Esophagus squamous epithelium (tissue), 5 donors: ENCODE data around the gene RNF8. TPM values are rescaled to one million over a fixed set of nuclear protein-coding genes. Genes with fewer than 3 reads are reported as not detected.
"Not testable (repeated sequence)": the region's sequence is repeated elsewhere in the genome, so short reads cannot be mapped to it uniquely, and the experiment has no call there.

ENCODE experiments used
- DNase-seq: peaks from one replicate; lab custom pipeline; 2025; lab: John Stamatoyannopoulos, UW
- H3K27ac ChIP-seq, 4 donors: fragments of 200-600 bp; sonication (generic); one replicate each; pipeline ENCODE4 v1.5.1; 2016 to 2019; ENCODE audit warnings: mild to moderate bottlenecking in 1 of 4
- H3K27me3 ChIP-seq, 4 donors: fragments of 200-600 bp; sonication (generic); 1 replicate in 3 of 4; 2 replicates in 1 of 4; pipeline versions ENCODE4 v1.5.1 to v1.6.0; 2017 to 2021; ENCODE audit warnings: antibody characterized with exemption in 1 of 4
- H3K36me3 ChIP-seq, 3 donors: fragments of 200-600 bp; sonication (generic); one replicate each; pipeline ENCODE4 v1.5.1; 2016 to 2019
- H3K4me1 ChIP-seq, 3 donors: fragments of 200-600 bp; sonication (generic); one replicate each; pipeline ENCODE4 v1.5.1; 2017 to 2019
- H3K4me3 ChIP-seq, 4 donors: fragments of 200-600 bp; sonication (generic); 1 replicate in 3 of 4; 2 replicates in 1 of 4; pipeline ENCODE4 v1.5.1; 2016 to 2019; ENCODE audit warnings: mild to moderate bottlenecking in 2 of 4, moderate library complexity in 1 of 4
- H3K9me3 ChIP-seq, 3 donors: fragments of 200-600 bp; sonication (generic); one replicate each; pipeline ENCODE4 v1.5.1; 2016 to 2019
- CTCF ChIP-seq, 6 experiments: fragments of 450-650 bp in 4 of 6; fragments of 200-600 bp in 2 of 6; sonication (generic) in 2 of 6; IDR thresholded peaks; one replicate each; pipeline ENCODE4 v1.5.1; 2016 to 2019; ENCODE audit warnings: antibody characterized with exemption in 6 of 6, mild to moderate bottlenecking in 4 of 6, moderate library complexity in 4 of 6
- POLR2A ChIP-seq, 4 donors: fragments of 450-650 bp; IDR thresholded peaks; one replicate each; pipeline ENCODE4 v1.6.1; 2017; ENCODE audit warnings: antibody characterized with exemption in 4 of 4, mild to moderate bottlenecking in 4 of 4, moderate library complexity in 3 of 4
- WGBS, 2 donors: methylation state at CpG; one replicate each; pipeline ENCODE4 v1.1.5; 2018; 5-methylcytosine and 5-hydroxymethylcytosine counted together
- intact Hi-C: fragments of 100-400 bp; cut with DNase I; formaldehyde crosslinking; loops from one replicate; pipeline ENCODE4 v1.15.0; 2022
- total RNA-seq, 4 donors: library from RNA; depleted of rRNA; stranded (reverse); fragments of >200 nt; gene quantifications; one replicate each; pipeline ENCODE4 v1.1.0, GENCODE V29; 2016
- donor health status: DM: yes; HTN: yes; CAD: no.

Gene RNF8
- total RNA-seq, 4 donors from 2014 or later: 17.2 to 24.0 (median 19.7) TPM

GRCh38 chr6:37321516-37322415 lies 32.0 kb upstream of the RNF8 start:
- Histone ChIP-seq H3K9me3 (no peaks in the 10 kb centered on the region), H3K27me3 (no peaks in the 10 kb centered on the region), H3K4me1 (peaks cover 0 to 70% (median 9%) of the 10 kb centered on the region in 3 donors), H3K36me3 (peaks cover 4 to 61% (median 4%) of the 10 kb centered on the region in 3 donors), H3K4me3 (no peak overlapping the region), H3K27ac (peak overlapping the region in 3 of 4 donors; percentile 52 to 77 (median 75))
- 72 to 88% methylated on average over 7 to 8 of the region's 8 CpGs for WGBS, 2 donors
- no peak for TF ChIP-seq CTCF (IDR thresholded peaks at IDR 0.05)
- TF ChIP-seq POLR2A (IDR thresholded peaks at IDR 0.05): no peak
- intact Hi-C loops: no loop called here
- no peak for DNase-seq

GRCh38 chr6:37323580-37323979 lies 30.2 kb upstream of the RNF8 start:
- Histone ChIP-seq H3K4me3 (no peak overlapping the region), H3K27me3 (no peaks in the 10 kb centered on the region), H3K36me3 (peaks cover 0 to 43% (median 0%) of the 10 kb centered on the region in 3 donors), H3K27ac (peak overlapping the region in 3 of 4 donors; percentile 12 to 77 (median 46)), H3K4me1 (peaks cover 0 to 67% (median 6%) of the 10 kb centered on the region in 3 donors), H3K9me3 (no peaks in the 10 kb centered on the region)
- intact Hi-C loops: no loop called here
- no peak for DNase-seq
- TF ChIP-seq CTCF (IDR thresholded peaks at IDR 0.05) (no peak), POLR2A (IDR thresholded peaks at IDR 0.05) (no peak)
- WGBS, 2 donors: 24 to 33% methylated on average over 2 to 3 of the region's 3 CpGs

DNA sequence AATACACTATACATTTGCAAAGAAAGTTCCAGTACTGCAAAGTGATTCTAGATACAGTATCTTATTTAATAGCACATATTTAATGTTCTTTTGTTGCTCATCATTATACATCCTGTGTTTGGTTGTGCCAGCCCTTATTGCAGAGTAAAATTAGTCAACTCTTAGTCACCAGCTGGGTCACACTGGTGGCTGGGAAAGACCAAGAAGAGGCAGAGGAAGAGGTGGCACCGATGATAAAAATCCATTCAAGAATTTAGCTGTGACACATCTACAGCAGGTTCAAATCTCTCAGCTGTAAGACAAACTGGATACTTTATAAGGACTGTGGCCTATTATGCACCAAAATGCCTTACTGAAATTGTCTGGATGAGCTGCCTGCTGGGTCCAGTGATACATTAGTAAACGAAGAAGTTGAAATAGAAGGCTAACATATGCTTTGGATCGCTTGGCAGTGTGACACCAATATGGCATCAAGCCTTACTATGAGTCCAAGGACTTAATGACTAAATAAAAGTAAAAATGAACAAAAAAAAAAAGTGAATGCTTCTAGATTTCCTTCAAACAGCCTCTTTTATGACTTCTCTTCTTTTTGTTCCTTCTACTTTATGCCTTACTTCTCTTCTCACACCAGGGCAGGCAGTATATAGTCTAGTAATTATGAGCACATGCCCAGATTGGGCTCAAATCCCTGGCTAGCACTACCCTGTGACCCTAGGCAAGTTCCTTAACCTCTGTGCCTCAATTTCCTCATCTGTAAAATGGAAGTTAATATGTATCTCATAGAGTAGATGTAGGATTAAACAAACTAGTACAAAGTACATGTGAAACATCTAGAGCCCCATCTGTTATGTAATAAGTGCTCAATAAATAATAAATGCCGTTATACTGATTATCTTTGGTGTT lies 29.4 kb upstream of the RNF8 start:
- Histone ChIP-seq H3K4me3 (no peak overlapping the region), H3K36me3 (peaks cover 0 to 35% (median 0%) of the 10 kb centered on the region in 3 donors), H3K27me3 (no peaks in the 10 kb centered on the region), H3K9me3 (no peaks in the 10 kb centered on the region), H3K27ac (peak overlapping the region in 3 of 4 donors; percentile 20 to 77 (median 46)), H3K4me1 (peaks cover 0 to 59% (median 4%) of the 10 kb centered on the region in 3 donors)
- 34 to 38% methylated on average over 4 of the region's 4 CpGs for WGBS, 2 donors
- intact Hi-C loops: no loop called here
- no peak for DNase-seq
- TF ChIP-seq POLR2A (IDR thresholded peaks at IDR 0.05): no peak

DNA sequence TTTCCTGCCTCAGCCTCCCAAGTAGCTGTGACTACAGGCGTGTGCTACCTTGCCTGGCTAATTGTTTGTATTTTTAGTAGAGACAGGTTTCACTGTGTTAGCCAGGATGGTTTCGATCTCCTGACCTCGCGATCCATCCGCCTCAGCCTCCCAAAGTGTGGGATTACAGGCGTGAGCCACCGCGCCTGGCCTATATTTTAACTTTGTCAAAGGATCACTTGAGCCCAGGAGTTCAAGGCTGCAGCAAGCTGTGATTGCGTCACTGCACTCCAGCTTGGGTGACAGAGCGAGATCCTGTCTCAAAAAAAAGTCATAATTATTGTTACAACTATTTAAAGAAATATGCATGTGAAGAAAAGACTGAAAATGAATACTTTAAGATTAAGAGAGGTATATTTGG lies 23.4 kb upstream of the RNF8 start:
- H3K9me3 ChIP-seq, intact Hi-C loops: not testable (repeated sequence)
- 89 to 97% methylated on average over 9 of the region's 10 CpGs for WGBS, 2 donors

GRCh38 chr6:37331047-37331446 lies 22.7 kb upstream of the RNF8 start:
- no peaks in the 10 kb centered on the region for H3K4me1 ChIP-seq
- peaks cover 0 to 41% (median 8%) of the 10 kb centered on the region in 3 donors for H3K36me3 ChIP-seq
- intact Hi-C loops: no loop called here
- H3K27ac ChIP-seq: no peak overlapping the region
- 93 to 96% methylated on average over 9 to 13 of the region's 13 CpGs for WGBS, 2 donors
- no peak for DNase-seq
- no peaks in the 10 kb centered on the region for H3K27me3 ChIP-seq
- H3K4me3 ChIP-seq: no peak overlapping the region
- no peaks in the 10 kb centered on the region for H3K9me3 ChIP-seq
- TF ChIP-seq POLR2A (IDR thresholded peaks at IDR 0.05): no peak

More for the DNA sequence above, 23.4 kb upstream of the RNF8 start:
- H3K4me1 ChIP-seq, H3K4me3 ChIP-seq, H3K27ac ChIP-seq, DNase-seq, H3K27me3 ChIP-seq: not testable (repeated sequence)
- peaks cover 0 to 41% (median 8%) of the 10 kb centered on the region in 3 donors for H3K36me3 ChIP-seq

GRCh38 chr6:37332894-37333293 lies 20.9 kb upstream of the RNF8 start:
- H3K27ac ChIP-seq: no peak overlapping the region
- WGBS, 2 donors: 64 to 93% methylated on average over 1 of the region's 1 CpG
- no peaks in the 10 kb centered on the region for H3K27me3 ChIP-seq
- DNase-seq: no peak
- no peaks in the 10 kb centered on the region for H3K9me3 ChIP-seq
- intact Hi-C loops: no loop called here
- TF ChIP-seq CTCF (IDR thresholded peaks at IDR 0.05) (no peak), POLR2A (IDR thresholded peaks at IDR 0.05) (no peak)
- H3K4me1 ChIP-seq: no peaks in the 10 kb centered on the region
- H3K36me3 ChIP-seq: peaks cover 0 to 41% (median 8%) of the 10 kb centered on the region in 3 donors
- H3K4me3 ChIP-seq: no peak overlapping the region
